Fibroblast of skin of right biceps (primary cell): ENCODE measurements around the gene JMJD8.

Experiments used
- DNase-seq: peaks from one replicate; pipeline ENCODE4 v3.0.0-alpha.2; 2013

The JMJD8 gene

GRCh38 chr16:684071-684794 is at the start of gene JMJD8:
JMJD8 (minus strand) TSS chr16:684334; CDS start chr16:684319, 15 bp downstream.
- DNase-seq, result peak; percentile 95

GRCh38 chr16:733382-734207 is 49.5 kb upstream of the JMJD8 start:
- DNase-seq, result no peak

- DNase-seq, result peak; percentile 32
These were observed 48.8 kb upstream of the JMJD8 start for GRCh38 chr16:732936-733335.

GRCh38 chr16:732332-732731 is 48.2 kb upstream of the JMJD8 start:
- DNase-seq, result no peak

GRCh38 chr16:730666-731509 is 46.8 kb upstream of the JMJD8 start:
- no peak for DNase-seq

GRCh38 chr16:729768-730665 is 45.9 kb upstream of the JMJD8 start:
- DNase-seq, result no peak

- DNase-seq, result no peak
These were observed 45.0 kb upstream of the JMJD8 start for GRCh38 chr16:728890-729744.

GRCh38 chr16:728131-728889 is 44.2 kb upstream of the JMJD8 start:
- peak; percentile 72 for DNase-seq

GRCh38 chr16:727291-727977 is 43.3 kb upstream of the JMJD8 start:
- no peak for DNase-seq

- peak; percentile 40 for DNase-seq
These were observed 42.5 kb upstream of the JMJD8 start, which contains the start of the genes CCDC78 and HAGHL for GRCh38 chr16:726438-727290. CCDC78 (minus strand) TSS chr16:726443; CDS start chr16:726367, 76 bp downstream. HAGHL (plus strand) TSS chr16:727106; CDS start chr16:727510, 404 bp downstream.

- DNase-seq, result no peak
These were observed 42.0 kb upstream of the JMJD8 start for GRCh38 chr16:726188-726437.

GRCh38 chr16:725463-726187 is 41.5 kb upstream of the JMJD8 start:
- DNase-seq, result no peak

- no peak for DNase-seq
These were observed 40.9 kb upstream of the JMJD8 start for GRCh38 chr16:725041-725376.

- no peak for DNase-seq
These were observed 40.3 kb upstream of the JMJD8 start for GRCh38 chr16:724188-725040.

GRCh38 chr16:723695-724094 is 39.6 kb upstream of the JMJD8 start:
- no peak for DNase-seq

GRCh38 chr16:722835-723633 is 38.9 kb upstream of the JMJD8 start:
- DNase-seq, result no peak
